Gastroesophageal sphincter (tissue), 4 donors: ENCODE data around the gene ITLN2. TPM values are rescaled to one million over a fixed set of nuclear protein-coding genes. Genes with fewer than 3 reads are reported as not detected.
"Not testable (repeated sequence)": the region's sequence is repeated elsewhere in the genome, so short reads cannot be mapped to it uniquely, and the experiment has no call there.

Source experiments
- ATAC-seq: fragments of 150-250 bp; one replicate; pipeline ENCODE4 v1.9.1; 2016; ENCODE audit warnings: mild to moderate bottlenecking, moderate library complexity
- H3K27ac ChIP-seq, 4 donors: fragments of 200-600 bp; sonication (generic) in 3 of 4; 1 replicate in 3 of 4; 2 replicates in 1 of 4; pipeline ENCODE4 v1.5.1; 2016 to 2019
- H3K27me3 ChIP-seq: fragments of 200-600 bp; sonication (generic); one replicate; pipeline ENCODE4 v1.5.1; 2019
- H3K36me3 ChIP-seq, 2 donors: fragments of 200-600 bp; sonication (generic); one replicate each; pipeline ENCODE4 v1.5.1; 2019; ENCODE audit warnings: control low read depth in 1 of 2
- H3K4me1 ChIP-seq, 3 donors: fragments of 200-600 bp; sonication (generic); 1 replicate in 2 of 3; 2 replicates in 1 of 3; pipeline ENCODE4 v1.5.1; 2016 to 2019; ENCODE audit warnings: control low read depth in 2 of 3
- H3K4me3 ChIP-seq, 2 donors: fragments of 200-600 bp; sonication (generic); one replicate each; pipeline ENCODE4 v1.5.1; 2019; ENCODE audit warnings: mild to moderate bottlenecking in 1 of 2, moderate library complexity in 1 of 2
- H3K9me3 ChIP-seq, 3 donors: fragments of 200-600 bp; sonication (generic); one replicate each; pipeline ENCODE4 v1.5.1; 2017 to 2019; ENCODE audit warnings: control low read depth in 2 of 3
- EP300 ChIP-seq: sonication (generic); formaldehyde crosslinking; IDR thresholded peaks from one replicate; pipeline ENCODE4 v1.6.1; 2017; ENCODE audit warnings: antibody characterized with exemption, mild to moderate bottlenecking
- POLR2A ChIP-seq, 2 donors: fragments of 450-650 bp; IDR thresholded peaks; one replicate each; pipeline ENCODE4 v1.6.1; 2017; ENCODE audit warnings: antibody characterized with exemption in 2 of 2, mild to moderate bottlenecking in 2 of 2, moderate library complexity in 1 of 2
- POLR2AphosphoS5 ChIP-seq: sonication (generic); formaldehyde crosslinking; IDR thresholded peaks from one replicate; pipeline ENCODE4 v1.6.1; 2017; ENCODE audit warnings: antibody characterized with exemption
- whole genome bisulfite sequencing, 2 donors: methylation state at CpG; one replicate each; pipeline ENCODE4 v1.1.5; 2018; ENCODE audit warnings: low coverage in 1 of 2; 5-methylcytosine and 5-hydroxymethylcytosine counted together
- total RNA-seq, 4 donors: library from RNA; depleted of rRNA; stranded (reverse); fragments of >200 nt; gene quantifications; one replicate each; pipeline ENCODE4 v1.1.0, GENCODE V29; 2016
- TF ChIP-seq, protein P1 (sequence below), 4 experiments: fragments of 200-600 bp in 2 of 4; fragments of 450-650 bp in 2 of 4; sonication (generic) in 1 of 4; IDR thresholded peaks; one replicate each; pipeline ENCODE4 v1.5.1; 2017 to 2019; ENCODE audit warnings: antibody characterized with exemption in 4 of 4, mild to moderate bottlenecking in 2 of 4, moderate library complexity in 2 of 4

ITLN2 gene
- total RNA-seq, 4 donors from 2014 or later = not detected

DNA sequence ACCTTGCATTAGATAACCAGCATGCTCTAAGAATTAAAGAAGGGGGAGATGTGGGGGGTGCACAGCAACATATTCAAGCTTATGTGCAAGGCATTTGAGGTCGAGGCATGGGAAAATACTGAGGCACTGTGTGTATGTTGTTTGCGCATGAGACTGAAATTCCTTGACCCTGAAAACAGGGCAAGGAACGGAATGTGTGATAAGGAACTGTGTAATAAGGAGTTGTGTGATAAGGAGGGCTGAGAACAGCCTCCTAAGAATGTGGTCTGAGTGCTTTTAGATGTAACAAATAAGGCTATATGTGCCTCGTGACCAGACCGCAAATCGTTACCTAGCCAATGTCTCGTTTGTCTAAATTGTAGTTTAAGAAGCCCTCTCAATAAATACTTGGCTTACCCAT, 43.2 kb downstream of the ITLN2 start:
- no peak for ATAC-seq
- 12 to 48% methylated on average over 7 of the region's 7 CpGs for WGBS, 2 donors
- TF ChIP-seq POLR2AphosphoS5 (no peak), POLR2A (IDR thresholded peaks at IDR 0.05) (no peak), EP300 (no peak)
- TF ChIP-seq, protein P1, sequence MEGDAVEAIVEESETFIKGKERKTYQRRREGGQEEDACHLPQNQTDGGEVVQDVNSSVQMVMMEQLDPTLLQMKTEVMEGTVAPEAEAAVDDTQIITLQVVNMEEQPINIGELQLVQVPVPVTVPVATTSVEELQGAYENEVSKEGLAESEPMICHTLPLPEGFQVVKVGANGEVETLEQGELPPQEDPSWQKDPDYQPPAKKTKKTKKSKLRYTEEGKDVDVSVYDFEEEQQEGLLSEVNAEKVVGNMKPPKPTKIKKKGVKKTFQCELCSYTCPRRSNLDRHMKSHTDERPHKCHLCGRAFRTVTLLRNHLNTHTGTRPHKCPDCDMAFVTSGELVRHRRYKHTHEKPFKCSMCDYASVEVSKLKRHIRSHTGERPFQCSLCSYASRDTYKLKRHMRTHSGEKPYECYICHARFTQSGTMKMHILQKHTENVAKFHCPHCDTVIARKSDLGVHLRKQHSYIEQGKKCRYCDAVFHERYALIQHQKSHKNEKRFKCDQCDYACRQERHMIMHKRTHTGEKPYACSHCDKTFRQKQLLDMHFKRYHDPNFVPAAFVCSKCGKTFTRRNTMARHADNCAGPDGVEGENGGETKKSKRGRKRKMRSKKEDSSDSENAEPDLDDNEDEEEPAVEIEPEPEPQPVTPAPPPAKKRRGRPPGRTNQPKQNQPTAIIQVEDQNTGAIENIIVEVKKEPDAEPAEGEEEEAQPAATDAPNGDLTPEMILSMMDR (IDR thresholded peaks at IDR 0.05) = no peak
- H3K9me3 ChIP-seq = no peaks in the 10 kb centered on the region
- H3K36me3 ChIP-seq = no peaks in the 10 kb centered on the region
- H3K27ac ChIP-seq = no peak overlapping the region
- H3K4me3 ChIP-seq = no peak overlapping the region
- H3K27me3 ChIP-seq = peaks cover 14% of the 10 kb centered on the region
- no peaks in the 10 kb centered on the region for H3K4me1 ChIP-seq

DNA sequence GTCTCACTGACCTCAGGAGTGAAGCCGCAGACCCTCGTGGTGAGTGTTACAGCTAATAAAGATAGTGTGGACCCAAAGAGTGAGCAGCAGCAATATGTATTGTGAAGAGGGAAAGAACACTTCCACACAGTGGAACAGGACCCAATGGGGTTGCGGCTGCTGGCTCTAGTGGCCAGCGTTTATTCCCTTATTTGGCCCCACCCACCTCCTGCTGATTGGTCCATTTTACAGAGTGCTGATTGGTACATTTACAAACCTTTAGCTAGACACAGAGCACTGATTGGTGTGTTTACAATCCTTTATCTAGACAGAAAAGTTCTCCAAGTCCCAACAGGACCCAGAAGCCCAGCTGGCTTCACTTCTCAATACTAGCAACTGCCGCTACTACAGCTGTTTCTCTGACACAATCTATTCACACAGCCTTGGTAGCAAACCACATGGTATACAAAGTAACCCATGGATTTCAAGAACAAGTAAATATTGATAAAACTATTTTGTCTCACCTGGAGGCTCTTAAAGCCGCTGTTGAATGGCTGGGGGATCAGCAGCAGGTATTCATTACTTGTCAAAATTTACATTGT, 44.3 kb downstream of the ITLN2 start:
- Histone ChIP-seq H3K27me3 (peaks cover 14% of the 10 kb centered on the region), H3K36me3 (no peaks in the 10 kb centered on the region), H3K4me1 (no peaks in the 10 kb centered on the region), H3K4me3 (no peak overlapping the region), H3K27ac (no peak overlapping the region), H3K9me3 (no peaks in the 10 kb centered on the region)
- 75 to 100% methylated on average over 1 to 2 of the region's 6 CpGs for WGBS, 2 donors
- ATAC-seq = no peak
- TF ChIP-seq EP300 (no peak), POLR2A (IDR thresholded peaks at IDR 0.05) (no peak), POLR2AphosphoS5 (no peak)
- TF ChIP-seq, protein P1 (IDR thresholded peaks at IDR 0.05) = no peak

DNA sequence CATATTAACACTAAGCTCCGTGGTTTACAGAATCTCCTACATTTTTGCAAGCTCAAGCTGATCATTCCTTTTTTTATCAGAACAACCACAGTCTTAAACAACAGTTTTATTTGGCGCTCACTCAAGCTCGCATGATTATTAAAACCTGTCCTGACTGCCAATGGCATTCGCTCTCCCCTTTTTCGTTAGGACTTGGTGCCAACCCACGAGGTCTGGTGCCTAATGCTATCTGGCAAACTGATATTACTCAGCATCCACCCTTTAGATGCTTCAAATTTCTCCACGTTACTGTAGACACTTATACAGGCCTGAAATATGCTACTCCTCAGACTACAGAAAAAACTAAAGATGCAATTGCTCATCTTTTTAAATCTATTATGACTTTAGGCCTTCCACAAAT, 46.6 kb downstream of the ITLN2 start:
- Histone ChIP-seq H3K27ac (no peak overlapping the region), H3K27me3 (peaks cover 6% of the 10 kb centered on the region), H3K4me3 (no peak overlapping the region), H3K9me3 (no peaks in the 10 kb centered on the region), H3K4me1 (no peaks in the 10 kb centered on the region), H3K36me3 (no peaks in the 10 kb centered on the region)
- ATAC-seq = no peak
- WGBS, 2 donors = 43 to 73% methylated on average over 7 of the region's 7 CpGs
- TF ChIP-seq, protein P1 (IDR thresholded peaks at IDR 0.05) = no peak
- TF ChIP-seq POLR2A (IDR thresholded peaks at IDR 0.05) = no peak
- TF ChIP-seq EP300 = no peak
- TF ChIP-seq POLR2AphosphoS5 = no peak

DNA sequence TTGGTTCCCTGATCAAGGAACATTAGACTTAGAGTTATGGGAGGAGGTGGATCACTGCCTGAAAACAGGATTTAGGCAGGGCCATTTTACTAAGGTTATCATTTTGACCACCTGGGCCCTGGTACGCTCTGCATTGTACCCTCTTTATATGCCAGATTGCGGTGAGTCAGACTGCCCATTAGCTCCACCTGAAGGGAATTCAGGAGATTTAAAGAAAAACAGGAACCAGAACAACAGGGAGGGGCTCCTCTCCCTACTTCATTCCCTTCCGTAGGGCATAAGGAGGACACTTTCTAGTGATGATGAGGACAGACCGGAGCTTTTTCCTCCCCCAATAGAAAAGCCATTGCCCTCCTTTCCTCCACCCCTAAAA, 49.0 kb downstream of the ITLN2 start:
- Histone ChIP-seq H3K4me1 (no peaks in the 10 kb centered on the region), H3K4me3 (no peak overlapping the region), H3K9me3 (no peaks in the 10 kb centered on the region), H3K27ac (no peak overlapping the region), H3K27me3 (peaks cover 7% of the 10 kb centered on the region), H3K36me3 (no peaks in the 10 kb centered on the region)
- no peak for ATAC-seq
- WGBS, 2 donors = 55 to 71% methylated on average over 2 to 4 of the region's 4 CpGs
- TF ChIP-seq EP300 (no peak), POLR2A (IDR thresholded peaks at IDR 0.05) (no peak), POLR2AphosphoS5 (no peak)
- TF ChIP-seq, protein P1 (IDR thresholded peaks at IDR 0.05) = no peak

DNA sequence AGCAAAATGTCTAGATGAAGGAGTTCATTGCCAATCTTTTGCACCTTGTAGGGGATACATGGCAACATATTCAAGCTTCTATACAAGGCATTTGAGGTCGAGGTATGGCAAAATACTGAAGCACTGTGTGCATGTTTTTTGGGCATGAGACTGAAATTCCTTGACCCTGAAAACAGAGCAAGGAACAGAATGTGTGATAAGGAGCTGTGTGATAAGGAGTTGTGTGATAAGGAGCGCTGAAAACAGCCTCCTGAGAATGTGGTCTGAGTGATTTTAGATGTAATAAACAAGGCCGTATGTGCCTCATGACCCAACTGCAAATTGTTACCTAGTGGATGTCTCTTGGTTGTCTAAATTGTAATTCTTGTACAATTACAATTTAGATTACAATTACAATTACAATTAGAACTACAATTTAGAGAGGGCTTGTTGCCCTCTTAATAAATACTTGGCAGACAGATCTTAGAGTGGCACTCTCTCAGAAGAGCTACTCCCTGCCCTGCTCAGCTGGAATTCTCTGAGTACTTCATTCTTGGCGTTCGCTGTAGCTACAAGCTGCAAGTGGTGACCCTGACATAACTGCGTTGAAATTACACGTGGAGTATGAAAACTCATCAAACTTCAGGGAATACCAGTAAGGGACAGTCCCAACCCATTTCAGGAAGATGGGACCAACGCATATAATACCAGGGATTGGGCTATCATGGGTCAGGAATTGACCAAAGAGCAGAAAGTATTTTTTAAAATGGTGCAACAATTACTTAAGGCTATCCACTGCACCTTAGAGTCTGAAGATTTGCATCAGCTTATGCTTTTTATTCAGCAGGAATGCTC, 49.6 kb downstream of the ITLN2 start:
- Histone ChIP-seq H3K27me3 (peaks cover 7% of the 10 kb centered on the region), H3K4me1 (no peaks in the 10 kb centered on the region), H3K27ac (no peak overlapping the region), H3K9me3 (no peaks in the 10 kb centered on the region), H3K4me3 (no peak overlapping the region), H3K36me3 (no peaks in the 10 kb centered on the region)
- WGBS, 2 donors = 57 to 59% methylated on average over 6 to 8 of the region's 8 CpGs
- no peak for ATAC-seq
- TF ChIP-seq, protein P1 (IDR thresholded peaks at IDR 0.05) = no peak

DNA sequence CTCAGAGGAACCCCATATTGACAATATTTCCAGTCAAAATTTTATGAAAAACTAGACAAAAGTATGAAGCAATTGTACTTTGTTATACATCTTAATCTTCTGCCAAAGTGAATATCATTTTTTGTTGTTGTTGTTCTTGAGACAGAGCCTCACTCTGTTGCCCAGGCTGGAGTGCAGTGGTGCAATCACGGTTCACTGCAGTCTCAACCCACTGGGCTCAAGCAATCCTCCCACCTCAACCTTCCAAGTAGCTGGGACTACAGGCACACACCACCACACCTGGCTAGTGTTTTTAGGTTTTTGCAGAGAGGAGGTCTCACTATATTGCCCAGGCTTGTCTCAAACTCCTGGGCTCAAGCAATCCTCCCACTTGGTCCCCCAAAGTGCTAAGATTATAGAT, 52.4 kb downstream of the ITLN2 start:
- not testable (repeated sequence) for H3K36me3 ChIP-seq, ATAC-seq, H3K27ac ChIP-seq, H3K27me3 ChIP-seq, H3K9me3 ChIP-seq, H3K4me1 ChIP-seq, H3K4me3 ChIP-seq
- 67 to 80% methylated on average over 1 of the region's 1 CpG for whole genome bisulfite sequencing, 2 donors
